GM18519 (cell line): Measurements from ENCODE around the gene HSF5.
A peak's percentile ranks its signal among the peaks of the same experiment; 100 is the strongest.

Source experiments
- ATAC-seq: cut with Tn5 transposase; IDR thresholded peaks from one replicate; pipeline ENCODE4 v1.9.1; 2021; ENCODE audit warnings: mild to moderate bottlenecking, moderate library complexity; ENCODE audit not compliant: unreplicated experiment, low FRiP score

HSF5 gene, protein sequence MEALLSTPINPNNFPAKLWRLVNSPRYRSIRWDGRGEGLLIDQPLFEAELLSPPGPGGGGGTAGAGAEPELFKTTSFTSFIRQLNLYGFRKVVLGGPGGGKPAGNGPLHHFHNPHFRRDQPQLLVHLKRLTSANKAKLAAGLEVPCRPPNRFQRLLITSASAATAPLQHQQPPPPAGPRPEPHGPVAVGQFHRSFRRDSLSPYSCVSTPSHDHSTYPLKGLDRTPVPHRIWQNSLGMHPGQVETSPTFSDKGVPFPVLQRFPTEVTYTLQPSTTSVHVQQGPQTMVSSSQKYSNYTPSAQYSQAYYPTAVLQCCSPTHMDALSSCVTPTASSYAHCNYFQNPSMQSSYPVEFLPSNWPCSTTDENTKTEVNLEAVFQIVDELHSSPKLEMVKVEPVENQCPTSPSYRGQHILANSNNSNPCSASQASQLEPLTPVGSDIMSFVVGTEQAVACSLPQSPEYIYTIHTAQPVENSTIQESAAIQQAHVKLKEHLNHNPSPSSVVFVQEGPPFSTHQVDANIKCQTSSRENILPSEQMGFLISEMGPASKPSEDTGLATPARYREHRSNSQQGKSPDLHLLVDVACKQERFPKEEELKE

DNA sequence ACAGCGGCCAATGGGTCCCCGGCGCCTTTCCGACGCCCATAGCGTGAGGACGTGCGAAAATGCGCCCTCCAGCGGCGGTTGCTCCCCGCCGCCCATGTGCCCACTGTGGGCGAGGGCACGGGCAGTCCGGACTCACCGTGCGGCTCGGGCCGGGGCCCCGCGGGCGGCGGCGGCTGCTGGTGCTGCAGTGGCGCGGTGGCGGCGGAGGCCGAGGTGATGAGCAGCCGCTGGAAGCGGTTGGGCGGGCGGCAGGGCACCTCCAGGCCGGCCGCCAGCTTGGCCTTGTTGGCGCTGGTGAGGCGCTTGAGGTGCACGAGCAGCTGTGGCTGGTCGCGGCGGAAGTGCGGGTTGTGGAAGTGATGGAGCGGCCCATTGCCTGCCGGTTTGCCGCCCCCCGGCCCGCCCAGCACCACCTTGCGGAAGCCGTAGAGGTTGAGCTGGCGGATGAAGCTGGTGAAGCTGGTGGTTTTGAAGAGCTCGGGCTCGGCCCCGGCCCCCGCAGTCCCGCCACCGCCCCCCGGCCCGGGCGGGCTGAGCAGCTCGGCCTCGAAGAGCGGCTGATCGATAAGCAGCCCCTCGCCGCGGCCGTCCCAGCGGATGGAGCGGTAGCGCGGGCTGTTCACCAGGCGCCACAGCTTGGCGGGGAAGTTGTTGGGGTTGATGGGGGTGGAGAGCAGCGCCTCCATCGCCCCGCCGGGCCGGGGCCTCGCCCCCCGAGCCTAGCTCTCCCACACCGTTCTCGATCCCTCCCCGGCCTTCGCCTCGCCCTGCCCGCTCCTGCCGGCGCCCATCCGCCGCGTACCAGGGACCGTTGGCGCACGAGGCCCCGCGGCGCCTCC is at the start of gene HSF5:
Gene HSF5 (minus strand): TSS at position 820 of the 839 bp plus-strand sequence. CDS start 134 bp downstream, at position 686.
- ATAC-seq = no peak

DNA sequence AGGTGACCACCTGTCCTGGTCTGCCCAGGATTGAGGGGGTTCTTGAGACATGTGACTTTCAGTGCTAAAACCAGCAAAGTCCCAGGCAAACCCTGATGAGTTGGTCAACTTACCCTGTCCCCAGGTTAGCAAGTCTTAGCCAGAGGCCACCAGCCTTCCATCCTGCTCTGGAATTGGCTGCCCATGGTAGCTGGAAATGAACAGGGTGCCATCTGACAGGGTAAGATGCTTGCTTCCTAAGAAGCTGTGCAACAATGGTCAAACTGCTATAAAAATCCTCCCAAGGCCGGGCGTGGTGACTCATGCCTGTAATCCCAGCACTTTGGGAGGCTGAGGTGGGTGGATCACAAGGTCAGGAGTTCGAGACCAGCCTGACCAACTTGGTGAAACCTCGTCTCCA is 49.1 kb upstream of the HSF5 start:
- ATAC-seq = no peak

DNA sequence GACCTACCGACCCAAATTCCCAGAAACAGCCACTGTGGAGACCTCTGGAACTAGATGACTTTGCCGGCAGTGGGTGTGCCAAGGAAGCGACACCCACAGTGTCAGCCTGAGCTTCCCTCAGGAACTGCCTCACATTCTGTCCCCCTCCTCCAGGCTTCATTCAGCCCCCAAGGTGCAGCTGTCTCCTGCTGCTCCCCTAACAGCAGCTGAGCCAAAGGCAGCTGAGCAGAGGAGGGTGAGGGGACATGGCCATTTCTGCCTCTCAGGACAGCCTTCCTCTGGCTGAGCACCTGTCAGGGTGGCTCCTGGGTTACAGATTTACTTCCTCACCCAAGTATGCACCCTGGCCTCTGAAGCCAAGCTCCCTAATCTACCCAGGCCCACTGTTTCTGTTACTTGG is 48.3 kb upstream of the HSF5 start:
- ATAC-seq = no peak

DNA sequence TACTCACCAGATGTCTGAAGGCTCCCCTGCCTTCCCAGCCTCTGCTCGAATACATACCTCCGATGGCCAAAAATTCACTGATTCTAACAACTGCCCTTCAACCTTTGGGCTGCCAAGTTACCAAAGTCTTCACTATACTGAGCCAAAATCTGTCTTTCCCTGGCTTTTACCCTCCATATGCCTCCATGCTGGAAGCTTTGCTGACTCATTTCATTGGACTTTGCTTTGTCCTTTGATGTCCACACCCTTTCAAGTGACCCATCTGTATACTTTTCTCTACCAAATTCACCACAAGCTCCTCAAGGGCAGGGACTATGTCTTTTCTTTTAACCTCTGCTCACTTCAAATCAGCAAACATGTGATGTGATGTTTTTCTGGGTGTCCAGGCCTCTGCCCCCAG is 47.2 kb upstream of the HSF5 start:
- no peak for ATAC-seq

DNA sequence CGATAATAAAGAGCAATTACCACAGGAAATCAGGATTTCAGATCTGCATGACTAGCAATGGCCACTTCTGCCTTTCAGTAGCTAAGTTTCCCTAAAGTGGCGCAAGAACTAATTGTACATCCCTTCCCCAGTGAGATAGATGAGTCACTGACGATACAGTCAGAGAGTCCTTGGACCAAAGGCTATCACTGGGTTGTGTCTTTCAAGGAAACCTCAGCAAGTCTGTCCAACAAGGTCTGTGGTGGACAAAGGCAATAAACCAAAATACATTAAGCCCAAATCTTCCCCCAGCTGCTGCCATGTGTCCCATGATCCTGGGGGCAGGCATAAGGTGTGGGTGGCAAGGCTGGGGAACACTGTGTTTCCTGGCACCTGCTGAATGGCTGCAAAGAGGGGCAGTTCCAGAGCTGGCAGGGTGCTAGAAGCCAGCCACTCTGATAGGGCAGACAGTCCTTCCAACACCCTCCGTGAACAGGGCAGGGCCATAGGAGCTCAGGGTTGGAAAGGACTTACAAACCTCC is 46.8 kb upstream of the HSF5 start:
- ATAC-seq = no peak

DNA sequence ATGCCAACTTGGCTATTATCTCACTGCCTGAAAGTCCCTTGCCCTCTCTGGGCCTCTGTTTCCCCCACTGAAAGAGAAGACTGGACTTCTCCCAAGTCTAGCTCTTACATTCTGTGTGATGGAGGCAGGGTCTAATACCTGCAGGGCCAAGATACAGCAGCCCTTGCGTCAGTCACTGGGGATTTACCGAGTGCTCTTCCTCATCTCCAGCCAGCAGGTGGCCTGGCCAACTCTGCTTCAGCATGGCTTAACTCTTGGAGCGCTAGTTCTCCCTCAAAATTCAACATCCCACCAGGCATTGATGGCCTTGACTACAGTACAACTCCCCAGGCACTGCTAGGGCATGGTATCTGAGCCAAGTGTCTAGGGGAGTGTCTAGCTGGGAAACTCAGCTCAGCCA is 46.1 kb upstream of the HSF5 start:
- ATAC-seq = no peak

DNA sequence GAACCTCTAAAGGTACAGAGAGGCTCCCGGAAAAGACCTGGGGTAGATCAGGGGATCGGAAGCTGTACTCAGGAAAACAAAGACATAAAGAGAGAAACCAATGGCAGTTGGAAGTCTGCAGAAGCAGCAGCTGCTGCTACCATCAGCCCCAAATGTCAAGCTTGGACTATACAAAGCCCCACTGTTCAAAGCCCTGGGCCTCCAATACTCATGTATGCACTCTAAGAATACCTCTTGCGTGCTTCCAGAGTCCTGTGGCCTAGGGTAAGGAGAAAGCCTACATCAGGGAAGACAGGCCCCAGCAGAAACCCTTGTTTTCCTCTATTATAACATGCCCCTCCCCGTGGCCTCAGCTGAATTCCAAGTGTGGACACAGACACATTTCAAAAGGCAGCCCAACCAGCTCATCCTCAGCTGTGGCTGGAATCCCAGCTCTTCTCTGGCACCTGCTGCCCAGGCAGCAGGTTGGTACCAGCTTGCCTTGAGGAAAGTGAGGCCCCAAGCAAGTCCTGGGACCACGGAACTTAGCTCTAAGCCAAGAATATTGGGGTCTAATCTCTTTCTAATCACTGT is 45.5 kb upstream of the HSF5 start:
- ATAC-seq = no peak

DNA sequence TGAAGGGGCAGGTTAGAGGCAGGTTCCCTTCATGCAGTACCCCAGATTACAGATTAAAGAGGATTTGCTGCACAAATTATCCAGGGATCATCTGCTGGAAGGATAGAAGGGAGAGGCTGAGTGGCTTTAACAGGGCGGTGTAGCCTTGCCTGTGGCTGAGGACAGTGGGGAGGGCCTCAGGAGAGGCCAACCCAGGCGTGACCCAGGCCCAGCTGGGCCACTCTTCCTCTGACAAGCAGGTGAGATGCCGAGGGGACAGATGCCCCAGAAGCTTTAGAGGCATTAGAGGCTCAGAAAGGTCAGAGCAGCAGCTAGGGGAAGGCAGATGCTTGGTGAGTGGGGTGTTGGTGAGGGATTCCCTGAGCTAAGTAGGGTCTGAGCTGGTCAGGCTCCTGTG is 44.3 kb upstream of the HSF5 start:
- no peak for ATAC-seq

DNA sequence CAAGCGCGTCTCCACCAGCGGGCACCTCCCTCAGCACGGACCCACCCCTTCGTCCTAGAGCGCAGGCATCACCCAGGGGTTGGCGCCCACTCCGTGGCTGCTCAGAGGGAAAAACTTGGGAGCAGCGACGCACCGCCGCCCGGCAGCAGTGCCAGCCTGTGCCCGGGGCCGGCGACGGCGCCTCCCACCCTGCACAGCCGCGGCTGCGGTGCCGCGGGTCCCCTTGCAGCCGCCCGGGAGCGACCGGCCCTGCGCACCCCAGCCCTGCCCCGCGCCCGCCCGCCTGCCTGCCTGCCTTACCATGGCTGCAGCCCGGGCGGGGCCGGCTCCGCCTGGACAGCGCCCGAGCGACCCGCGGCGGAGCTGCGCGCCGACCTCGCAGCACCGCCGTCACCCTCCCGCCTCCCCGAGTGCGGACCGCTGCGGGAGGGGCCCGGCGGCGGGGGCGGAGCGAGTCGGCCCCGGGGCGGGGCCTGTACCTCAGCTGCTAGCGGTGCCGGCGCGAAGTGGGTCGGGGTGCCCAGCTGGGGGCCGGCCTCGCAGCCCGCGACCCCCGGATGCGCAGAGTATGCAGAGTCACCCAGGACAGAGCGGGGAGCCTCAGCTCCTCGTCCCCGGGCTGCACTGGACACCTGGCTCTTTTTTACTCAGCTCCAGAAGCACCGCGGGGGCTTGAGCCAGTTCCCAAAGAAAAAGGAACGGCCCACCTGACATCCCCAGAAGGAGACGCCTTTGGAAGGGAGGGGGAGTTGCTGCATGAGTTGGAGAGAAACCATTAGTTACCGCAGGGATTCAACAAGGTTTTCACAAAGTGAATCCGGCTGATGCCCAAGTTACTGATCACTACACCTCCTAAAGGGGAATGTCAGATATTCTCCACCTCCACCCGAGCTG is 43.7 kb upstream of the HSF5 start:
- ATAC-seq = no peak

DNA sequence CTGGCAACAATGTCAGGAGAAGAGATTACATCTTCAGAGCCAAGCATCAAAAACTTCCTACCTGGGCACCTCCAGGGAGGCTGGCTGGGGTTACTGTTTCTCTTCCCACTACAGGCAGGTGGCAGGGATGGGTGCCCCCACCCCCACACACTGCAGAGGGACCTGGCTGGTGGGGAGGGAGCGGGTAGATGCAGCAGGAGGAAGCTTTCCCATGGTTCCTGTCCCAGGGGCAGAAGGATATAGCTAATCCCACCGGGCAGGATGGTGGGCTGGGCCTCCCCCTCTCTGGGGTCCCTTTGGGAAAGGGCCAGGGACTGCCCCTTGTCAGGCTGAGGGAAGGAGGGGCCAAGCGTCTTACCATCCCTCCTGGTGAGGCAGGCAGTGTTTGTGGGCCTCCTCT is 42.9 kb upstream of the HSF5 start:
- ATAC-seq = no peak

DNA sequence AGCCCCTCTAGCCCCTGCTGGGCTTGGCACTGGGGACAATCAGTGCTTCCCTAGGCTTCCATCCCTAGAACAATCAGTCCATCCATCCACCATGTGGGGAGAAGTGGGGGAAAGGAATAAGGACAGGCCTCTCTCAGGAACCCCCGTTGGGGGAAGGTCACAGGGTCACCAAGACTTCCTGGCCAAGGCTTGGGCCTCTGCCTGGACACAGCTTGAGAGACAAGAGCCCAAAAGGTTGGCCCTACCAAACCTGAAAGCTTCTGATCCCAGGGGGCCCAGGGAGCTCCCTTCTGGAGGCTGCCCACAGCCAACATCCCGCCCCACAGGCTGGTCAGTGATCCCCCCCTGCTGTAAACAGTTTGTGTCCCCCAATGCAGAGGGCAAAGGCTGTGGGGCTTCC is 42.4 kb upstream of the HSF5 start:
- no peak for ATAC-seq

DNA sequence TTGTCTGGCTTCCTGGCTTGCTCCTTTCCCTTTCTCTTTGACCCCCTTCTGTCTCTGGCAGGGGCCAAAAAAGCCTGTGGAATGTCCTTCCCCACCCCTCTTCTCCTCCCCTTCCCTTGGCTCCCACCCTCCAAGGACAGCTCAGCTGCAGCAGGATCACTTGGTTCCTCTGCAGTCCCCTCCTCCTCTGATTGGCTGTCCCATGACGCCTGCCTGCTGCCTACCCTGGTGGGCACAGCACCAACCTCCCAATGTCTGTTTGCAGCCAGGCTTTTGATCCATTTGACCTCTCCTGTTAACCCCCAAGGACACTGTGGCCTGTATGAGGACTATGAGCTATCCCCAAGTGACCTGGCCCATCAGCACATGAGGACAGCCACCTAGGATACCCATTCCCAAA is 41.1 kb upstream of the HSF5 start:
- ATAC-seq = no peak

DNA sequence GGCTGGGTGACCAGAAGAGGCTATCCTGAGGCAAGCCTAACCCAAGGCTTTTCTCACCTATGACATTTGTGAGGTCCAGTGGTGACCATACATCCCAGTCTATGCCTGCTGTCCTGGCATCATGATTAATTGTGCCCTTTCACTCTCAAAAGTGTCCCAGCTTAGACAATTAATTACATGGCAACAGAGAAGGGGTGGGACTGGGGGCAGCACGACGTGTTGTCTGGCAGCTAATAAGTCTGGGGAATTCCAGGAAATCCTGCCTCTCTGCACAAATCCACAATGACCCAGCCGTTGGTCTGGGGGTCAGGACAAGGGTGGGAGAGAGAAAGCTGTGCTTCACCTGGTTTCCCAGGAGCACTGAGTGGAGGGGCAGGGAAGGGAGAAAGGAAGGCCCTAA is 40.2 kb upstream of the HSF5 start:
- no peak for ATAC-seq

DNA sequence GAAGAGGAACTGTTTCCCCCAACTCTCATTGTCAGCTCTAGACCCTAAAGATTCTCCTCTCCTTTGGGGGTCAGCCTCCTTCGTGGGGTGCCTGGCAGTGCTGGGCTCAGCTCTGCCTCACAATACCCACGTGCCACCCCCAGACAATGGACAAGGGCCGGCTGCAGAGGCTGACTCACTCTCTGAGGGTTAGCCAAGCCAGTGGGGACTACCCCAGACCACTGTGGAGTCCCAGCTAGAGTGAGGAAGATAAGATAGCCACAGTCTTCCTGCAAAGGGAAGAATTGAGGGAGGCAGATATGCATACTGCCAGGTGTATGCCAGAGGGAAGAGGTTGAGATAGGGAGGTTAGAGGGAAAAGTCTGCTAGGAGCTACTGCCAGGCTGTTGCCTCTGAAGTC is 39.7 kb upstream of the HSF5 start:
- ATAC-seq = no peak

DNA sequence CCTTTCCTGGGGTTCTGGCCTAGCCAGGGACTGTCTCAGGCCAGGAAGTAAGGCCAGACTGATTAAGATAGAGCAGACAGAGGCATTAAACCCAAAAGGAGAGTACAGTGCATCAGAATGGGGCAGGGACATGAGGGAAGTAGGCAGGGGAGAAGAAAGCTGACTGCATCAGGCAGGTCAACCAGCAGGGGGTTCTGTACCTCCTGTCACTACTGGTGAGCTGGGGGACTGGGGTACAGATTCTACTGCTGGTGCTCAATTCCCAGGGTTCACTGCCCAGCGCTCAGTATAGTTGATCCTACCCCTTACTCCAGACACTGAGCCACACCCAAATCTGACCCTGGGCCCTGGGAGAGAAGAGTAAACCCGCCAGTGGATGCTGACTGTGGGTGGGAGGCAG is 39.1 kb upstream of the HSF5 start:
- no peak for ATAC-seq

DNA sequence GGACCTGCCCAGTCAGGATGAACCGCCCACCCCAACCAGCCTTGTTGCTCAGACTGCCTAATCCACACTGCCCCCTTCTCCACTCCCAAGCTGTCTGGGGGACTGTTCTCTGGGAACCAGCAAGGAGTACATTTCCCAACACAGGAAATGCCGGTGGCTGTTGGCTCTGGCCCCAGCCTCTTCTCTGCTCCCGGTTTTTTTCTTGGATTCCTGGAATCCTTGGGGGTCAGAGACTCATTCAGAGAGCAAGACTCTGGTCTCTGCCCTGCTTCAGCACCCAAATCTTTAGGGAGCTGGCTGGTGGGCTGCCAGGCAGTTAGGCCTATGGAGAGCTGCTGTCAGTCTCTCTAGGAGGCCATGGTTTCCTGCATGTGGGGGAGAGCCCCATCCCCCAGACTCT is 37.0 kb upstream of the HSF5 start:
- no peak for ATAC-seq

DNA sequence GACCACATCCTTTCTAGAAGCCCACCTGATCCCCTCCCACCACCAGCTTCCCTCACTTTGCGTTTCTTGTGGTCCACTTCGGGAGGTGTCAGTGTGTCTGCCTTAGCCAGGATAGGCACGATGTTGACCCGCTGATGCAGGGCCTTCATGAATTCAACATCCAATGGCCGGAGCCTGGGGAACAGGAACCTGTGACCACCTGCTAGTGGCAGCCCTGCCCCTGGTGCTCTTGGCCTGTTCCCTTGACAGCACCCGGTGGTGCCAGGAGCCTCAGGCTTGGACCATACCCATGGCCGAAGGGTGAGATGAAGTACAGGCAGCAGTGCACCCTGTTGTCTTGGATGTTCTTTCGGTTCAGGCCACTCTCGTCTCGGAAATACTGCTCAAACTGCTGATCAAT is 33.5 kb upstream of the HSF5 start:
- ATAC-seq = no peak

DNA sequence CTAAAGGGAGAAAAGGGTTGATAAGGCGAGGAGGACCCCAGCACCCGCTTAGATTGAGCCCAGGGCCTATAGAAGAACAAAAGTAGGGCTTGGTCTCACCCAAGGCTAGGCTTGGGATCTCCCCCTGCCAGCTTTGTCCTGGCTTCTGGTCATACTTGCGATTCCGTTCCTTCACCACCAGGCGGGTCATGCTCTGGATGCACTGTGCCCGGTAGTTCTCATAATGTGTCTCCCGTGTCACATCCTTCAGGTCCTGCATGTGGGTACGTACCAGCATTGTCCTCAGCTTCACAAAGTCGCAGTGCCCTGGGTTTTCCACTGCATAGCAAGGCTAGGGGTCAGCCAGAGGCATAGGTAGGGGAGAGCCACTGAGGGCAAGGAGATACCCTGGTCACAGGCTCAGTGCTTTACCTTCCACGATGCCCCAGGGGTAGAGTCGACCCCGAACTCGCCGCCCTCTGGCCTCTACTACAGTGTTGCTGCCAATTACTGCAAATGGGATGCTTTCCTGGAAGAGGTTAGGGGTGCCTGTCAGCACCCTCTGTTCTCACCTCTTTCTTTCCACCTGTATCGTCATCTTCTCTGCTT is 32.7 kb upstream of the HSF5 start:
- no peak for ATAC-seq

DNA sequence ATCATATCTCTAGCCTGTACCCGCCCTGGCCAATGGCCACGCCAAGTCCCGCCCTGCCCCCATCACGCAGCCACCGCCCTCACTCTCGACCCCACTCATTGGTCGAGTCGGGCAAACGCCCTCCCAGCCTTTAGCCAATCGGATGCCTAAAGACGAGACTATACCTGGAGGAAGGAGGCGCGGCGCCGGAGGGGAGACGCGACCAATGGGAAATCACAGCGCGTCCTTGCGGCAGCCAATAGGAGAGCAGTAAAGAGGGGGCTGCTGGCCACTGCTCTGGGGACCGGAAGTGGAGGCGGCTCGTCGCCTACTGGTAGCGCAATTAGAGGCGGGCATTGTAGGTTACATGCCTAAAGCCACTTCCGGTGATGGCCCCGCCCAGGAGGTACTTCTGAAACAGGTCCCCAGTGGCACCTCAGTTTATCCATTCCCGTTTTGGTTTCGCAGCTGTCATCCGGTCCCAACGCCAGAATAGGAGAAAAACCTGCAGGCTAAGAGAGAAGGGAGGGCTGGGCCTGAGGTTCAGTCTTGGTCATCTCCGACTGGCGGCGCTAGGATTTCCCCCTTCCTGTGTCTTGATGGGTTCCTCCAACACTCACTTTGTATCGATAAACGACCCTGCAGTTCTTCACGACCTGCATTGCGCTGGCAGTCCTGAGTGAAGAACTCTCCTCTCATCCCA is 29.9 kb upstream of the HSF5 start:
- peak; percentile 85 for ATAC-seq
